GM12878 (cell line): ENCODE measurements around the gene TCL1B. TPM values are rescaled to one million over a fixed set of nuclear protein-coding genes. Genes with fewer than 3 reads are reported as not detected.

Experiments used
- CREM ChIP-seq: IDR thresholded peaks from 2 replicates; pipeline ENCODE4 v1.6.1; 2014; ENCODE audit warnings: antibody characterized with exemption, low read depth
- HDGF ChIP-seq: fragments of 450-650 bp; IDR thresholded peaks from 2 replicates; pipeline ENCODE4 v1.6.1; 2016; ENCODE audit warnings: antibody characterized with exemption
- KDM1A ChIP-seq: fragments of 200-600 bp; sonication (generic); IDR thresholded peaks from 2 replicates; pipeline ENCODE4 v1.6.1; 2016; ENCODE audit warnings: borderline replicate concordance
- MTA2 ChIP-seq: fragments of 450-650 bp; IDR thresholded peaks from 2 replicates; pipeline ENCODE4 v1.6.1; 2016; ENCODE audit warnings: low read depth, mild to moderate bottlenecking, moderate library complexity
- polyA plus RNA-seq, 11 experiments: library from polyadenylated mRNA; depleted of rRNA in 4 of 11; unstranded in 6 of 11; stranded (reverse) in 5 of 11; fragments of >200 nt; fragmentation: Nextera tagmentation in 4 of 11; fragmentation: Illumina TruSeq in 1 of 11; extraction: Ambion mirVana in 4 of 11; extraction: Trizol in 1 of 11; gene quantifications; 1 replicate in 1 of 11; 2 replicates in 10 of 11; pipeline versions ENCODE4 v1.2.1 to v1.2.3, GENCODE V29; 2011 to 2016; ENCODE audit warnings: inconsistent platforms in 2 of 11, missing spikeins in 2 of 11, low read depth in 1 of 11
- total RNA-seq, 4 experiments: library from RNA; depleted of rRNA in 3 of 4; stranded (reverse); fragments of >200 nt in 3 of 4; fragmentation: Illumina TruSeq in 1 of 4; extraction: Trizol in 1 of 4; gene quantifications; 2 replicates each; pipeline versions ENCODE4 v1.2.1 to v1.2.3, GENCODE V29; 2013 to 2021
- TF ChIP-seq, protein P1 (sequence below): fragments of 450-650 bp; formaldehyde crosslinking; IDR thresholded peaks from 2 replicates; pipeline ENCODE4 v1.4.0; 2020; ENCODE audit warnings: mild to moderate bottlenecking, moderate library complexity
- TF ChIP-seq, protein P2 (sequence below): fragments of 450-650 bp; IDR thresholded peaks from 2 replicates; pipeline ENCODE4 v1.6.1; 2017; ENCODE audit warnings: mild to moderate bottlenecking, moderate library complexity

Gene TCL1B
- total and polyA plus RNA-seq, 10 of the 15 experiments (the other 5 are each of a cell fraction or from before 2014, with no cell fraction given), result 0.10 to 0.18 (median 0.13) TPM; not detected in 6

DNA sequence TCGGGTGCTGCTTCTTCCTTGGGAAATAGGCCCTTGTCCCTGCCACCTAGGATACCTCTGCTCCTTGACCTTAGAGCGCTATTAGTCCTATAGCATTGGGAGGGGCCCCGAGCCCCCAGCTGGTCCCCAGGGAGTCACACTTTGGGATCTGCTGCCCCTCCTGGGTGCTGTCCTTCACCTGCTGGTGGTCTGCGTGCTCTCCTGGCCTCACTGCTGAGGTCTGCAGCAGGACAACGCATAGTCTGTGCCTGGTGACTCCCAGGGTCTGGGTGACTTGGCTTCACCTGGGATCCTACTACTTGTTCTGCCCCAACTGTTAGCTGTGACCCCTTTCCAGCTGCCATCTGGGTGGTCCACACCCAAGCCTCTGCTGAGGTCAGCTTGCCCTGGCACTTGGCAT is 8.8 kb downstream of the TCL1B start (continued):
- TF ChIP-seq, protein P1, sequence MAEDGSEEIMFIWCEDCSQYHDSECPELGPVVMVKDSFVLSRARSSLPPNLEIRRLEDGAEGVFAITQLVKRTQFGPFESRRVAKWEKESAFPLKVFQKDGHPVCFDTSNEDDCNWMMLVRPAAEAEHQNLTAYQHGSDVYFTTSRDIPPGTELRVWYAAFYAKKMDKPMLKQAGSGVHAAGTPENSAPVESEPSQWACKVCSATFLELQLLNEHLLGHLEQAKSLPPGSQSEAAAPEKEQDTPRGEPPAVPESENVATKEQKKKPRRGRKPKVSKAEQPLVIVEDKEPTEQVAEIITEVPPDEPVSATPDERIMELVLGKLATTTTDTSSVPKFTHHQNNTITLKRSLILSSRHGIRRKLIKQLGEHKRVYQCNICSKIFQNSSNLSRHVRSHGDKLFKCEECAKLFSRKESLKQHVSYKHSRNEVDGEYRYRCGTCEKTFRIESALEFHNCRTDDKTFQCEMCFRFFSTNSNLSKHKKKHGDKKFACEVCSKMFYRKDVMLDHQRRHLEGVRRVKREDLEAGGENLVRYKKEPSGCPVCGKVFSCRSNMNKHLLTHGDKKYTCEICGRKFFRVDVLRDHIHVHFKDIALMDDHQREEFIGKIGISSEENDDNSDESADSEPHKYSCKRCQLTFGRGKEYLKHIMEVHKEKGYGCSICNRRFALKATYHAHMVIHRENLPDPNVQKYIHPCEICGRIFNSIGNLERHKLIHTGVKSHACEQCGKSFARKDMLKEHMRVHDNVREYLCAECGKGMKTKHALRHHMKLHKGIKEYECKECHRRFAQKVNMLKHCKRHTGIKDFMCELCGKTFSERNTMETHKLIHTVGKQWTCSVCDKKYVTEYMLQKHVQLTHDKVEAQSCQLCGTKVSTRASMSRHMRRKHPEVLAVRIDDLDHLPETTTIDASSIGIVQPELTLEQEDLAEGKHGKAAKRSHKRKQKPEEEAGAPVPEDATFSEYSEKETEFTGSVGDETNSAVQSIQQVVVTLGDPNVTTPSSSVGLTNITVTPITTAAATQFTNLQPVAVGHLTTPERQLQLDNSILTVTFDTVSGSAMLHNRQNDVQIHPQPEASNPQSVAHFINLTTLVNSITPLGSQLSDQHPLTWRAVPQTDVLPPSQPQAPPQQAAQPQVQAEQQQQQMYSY (CRISPR knock-in tag), result no peak
- TF ChIP-seq MTA2 (no peak), HDGF (no peak), KDM1A (no peak), CREM (no peak)
- TF ChIP-seq, protein P2, sequence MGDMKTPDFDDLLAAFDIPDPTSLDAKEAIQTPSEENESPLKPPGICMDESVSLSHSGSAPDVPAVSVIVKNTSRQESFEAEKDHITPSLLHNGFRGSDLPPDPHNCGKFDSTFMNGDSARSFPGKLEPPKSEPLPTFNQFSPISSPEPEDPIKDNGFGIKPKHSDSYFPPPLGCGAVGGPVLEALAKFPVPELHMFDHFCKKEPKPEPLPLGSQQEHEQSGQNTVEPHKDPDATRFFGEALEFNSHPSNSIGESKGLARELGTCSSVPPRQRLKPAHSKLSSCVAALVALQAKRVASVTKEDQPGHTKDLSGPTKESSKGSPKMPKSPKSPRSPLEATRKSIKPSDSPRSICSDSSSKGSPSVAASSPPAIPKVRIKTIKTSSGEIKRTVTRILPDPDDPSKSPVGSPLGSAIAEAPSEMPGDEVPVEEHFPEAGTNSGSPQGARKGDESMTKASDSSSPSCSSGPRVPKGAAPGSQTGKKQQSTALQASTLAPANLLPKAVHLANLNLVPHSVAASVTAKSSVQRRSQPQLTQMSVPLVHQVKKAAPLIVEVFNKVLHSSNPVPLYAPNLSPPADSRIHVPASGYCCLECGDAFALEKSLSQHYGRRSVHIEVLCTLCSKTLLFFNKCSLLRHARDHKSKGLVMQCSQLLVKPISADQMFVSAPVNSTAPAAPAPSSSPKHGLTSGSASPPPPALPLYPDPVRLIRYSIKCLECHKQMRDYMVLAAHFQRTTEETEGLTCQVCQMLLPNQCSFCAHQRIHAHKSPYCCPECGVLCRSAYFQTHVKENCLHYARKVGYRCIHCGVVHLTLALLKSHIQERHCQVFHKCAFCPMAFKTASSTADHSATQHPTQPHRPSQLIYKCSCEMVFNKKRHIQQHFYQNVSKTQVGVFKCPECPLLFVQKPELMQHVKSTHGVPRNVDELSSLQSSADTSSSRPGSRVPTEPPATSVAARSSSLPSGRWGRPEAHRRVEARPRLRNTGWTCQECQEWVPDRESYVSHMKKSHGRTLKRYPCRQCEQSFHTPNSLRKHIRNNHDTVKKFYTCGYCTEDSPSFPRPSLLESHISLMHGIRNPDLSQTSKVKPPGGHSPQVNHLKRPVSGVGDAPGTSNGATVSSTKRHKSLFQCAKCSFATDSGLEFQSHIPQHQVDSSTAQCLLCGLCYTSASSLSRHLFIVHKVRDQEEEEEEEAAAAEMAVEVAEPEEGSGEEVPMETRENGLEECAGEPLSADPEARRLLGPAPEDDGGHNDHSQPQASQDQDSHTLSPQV, result no peak
- TF ChIP-seq, all 136 proteins: peak for 0
